GM10266 (cell line): Measurements from ENCODE around the gene CAMSAP3.

Experiments
- DNase-seq: peaks from one replicate; pipeline ENCODE4 v3.0.0; 2012; ENCODE audit errors: extremely low spot score
- CTCF ChIP-seq: IDR thresholded peaks from 2 replicates; pipeline ENCODE4 v1.5.1; 2012; ENCODE audit warnings: mild to moderate bottlenecking, low read depth; ENCODE audit not compliant: control insufficient read depth, insufficient read depth; ENCODE audit errors: missing control alignments

The CAMSAP3 gene

GRCh38 chr19:7636317-7636690, 40.6 kb downstream of the CAMSAP3 start:
- no peak for TF ChIP-seq CTCF
- DNase-seq, result no peak

- DNase-seq, result peak; percentile 98
- no peak for TF ChIP-seq CTCF
These were observed 41.2 kb downstream of the CAMSAP3 start, which contains the start of gene STXBP2 for GRCh38 chr19:7636691-7637373. Gene STXBP2 (plus strand): TSS chr19:7637110. CDS start chr19:7637150, 40 bp downstream.

GRCh38 chr19:7637374-7638256, 42.0 kb downstream of the CAMSAP3 start:
- DNase-seq, result peak; percentile 73
- TF ChIP-seq CTCF, result no peak

- DNase-seq, result no peak
- no peak for TF ChIP-seq CTCF
These were observed 43.3 kb downstream of the CAMSAP3 start for GRCh38 chr19:7638802-7639465.

- no peak for TF ChIP-seq CTCF
- no peak for DNase-seq
These were observed 44.2 kb downstream of the CAMSAP3 start for GRCh38 chr19:7639863-7640348.

- no peak for DNase-seq
- TF ChIP-seq CTCF, result no peak
These were observed 45.1 kb downstream of the CAMSAP3 start for GRCh38 chr19:7640803-7641202.
